22Rv1 (cell line): Measurements from ENCODE around the gene DPP6.

Source experiments
- ZFX ChIP-seq: fragments of 450-650 bp; IDR thresholded peaks from 2 replicates; pipeline ENCODE4 v1.6.1; 2017; ENCODE audit warnings: antibody characterized with exemption, borderline replicate concordance
- TF ChIP-seq, protein P1 (sequence below): fragments of 450-650 bp; IDR thresholded peaks from 2 replicates; pipeline ENCODE4 v1.5.1; 2017; ENCODE audit warnings: mild to moderate bottlenecking

DNA sequence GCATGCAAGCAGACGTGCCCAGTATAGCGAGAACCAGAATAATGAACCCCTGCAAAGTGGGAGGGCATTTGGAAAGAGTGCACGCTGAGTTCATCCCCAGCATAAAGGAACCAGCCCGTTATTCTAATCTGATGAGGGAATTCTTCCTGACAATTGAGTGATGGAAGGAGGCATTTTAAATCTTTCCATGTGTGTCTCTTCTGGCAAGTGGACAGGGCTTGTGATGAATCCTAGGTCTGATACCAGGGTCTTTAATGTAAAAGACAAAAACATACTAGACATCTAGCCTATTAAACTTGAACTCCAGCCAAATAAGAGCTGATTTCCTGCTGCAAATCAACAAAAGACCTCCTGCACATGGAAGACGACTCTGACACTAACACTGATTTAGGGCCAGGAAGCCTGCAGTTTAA lies 301.2 kb downstream of the DPP6 start:
- TF ChIP-seq, protein P1, sequence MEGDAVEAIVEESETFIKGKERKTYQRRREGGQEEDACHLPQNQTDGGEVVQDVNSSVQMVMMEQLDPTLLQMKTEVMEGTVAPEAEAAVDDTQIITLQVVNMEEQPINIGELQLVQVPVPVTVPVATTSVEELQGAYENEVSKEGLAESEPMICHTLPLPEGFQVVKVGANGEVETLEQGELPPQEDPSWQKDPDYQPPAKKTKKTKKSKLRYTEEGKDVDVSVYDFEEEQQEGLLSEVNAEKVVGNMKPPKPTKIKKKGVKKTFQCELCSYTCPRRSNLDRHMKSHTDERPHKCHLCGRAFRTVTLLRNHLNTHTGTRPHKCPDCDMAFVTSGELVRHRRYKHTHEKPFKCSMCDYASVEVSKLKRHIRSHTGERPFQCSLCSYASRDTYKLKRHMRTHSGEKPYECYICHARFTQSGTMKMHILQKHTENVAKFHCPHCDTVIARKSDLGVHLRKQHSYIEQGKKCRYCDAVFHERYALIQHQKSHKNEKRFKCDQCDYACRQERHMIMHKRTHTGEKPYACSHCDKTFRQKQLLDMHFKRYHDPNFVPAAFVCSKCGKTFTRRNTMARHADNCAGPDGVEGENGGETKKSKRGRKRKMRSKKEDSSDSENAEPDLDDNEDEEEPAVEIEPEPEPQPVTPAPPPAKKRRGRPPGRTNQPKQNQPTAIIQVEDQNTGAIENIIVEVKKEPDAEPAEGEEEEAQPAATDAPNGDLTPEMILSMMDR = no peak
- no peak for TF ChIP-seq ZFX
